ENCODE results near the gene CLK1. TPM values are rescaled to one million over a fixed set of nuclear protein-coding genes. Genes with fewer than 3 reads are reported as not detected.

The CLK1 gene
- total and polyA plus RNA-seq, 9 of the 15 experiments (the other 6 are each of a cell fraction or from before 2014, with no cell fraction given): 29.3 to 99.2 (median 47.0) TPM

DNA sequence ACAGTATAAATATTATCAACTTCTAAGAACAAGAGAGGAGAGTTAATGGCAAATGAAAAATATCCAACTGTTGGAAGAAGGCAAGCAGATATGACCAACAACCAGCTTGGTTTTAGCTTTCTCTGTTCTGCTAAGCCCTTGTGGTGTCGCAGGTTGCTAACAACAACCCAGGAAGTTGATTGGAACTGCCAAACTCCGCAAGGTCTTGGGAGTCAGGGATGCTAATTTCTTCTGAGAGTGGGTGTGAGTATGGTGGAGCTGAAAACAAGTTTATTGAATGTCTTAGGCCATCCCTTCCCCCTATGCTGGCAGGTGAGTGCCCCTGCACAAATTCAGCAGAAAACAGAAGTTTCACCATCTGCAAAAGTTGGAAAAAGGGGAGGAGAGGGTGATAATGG is 35.2 kb downstream of the CLK1 start (continued):
- TF ChIP-seq, protein P1, sequence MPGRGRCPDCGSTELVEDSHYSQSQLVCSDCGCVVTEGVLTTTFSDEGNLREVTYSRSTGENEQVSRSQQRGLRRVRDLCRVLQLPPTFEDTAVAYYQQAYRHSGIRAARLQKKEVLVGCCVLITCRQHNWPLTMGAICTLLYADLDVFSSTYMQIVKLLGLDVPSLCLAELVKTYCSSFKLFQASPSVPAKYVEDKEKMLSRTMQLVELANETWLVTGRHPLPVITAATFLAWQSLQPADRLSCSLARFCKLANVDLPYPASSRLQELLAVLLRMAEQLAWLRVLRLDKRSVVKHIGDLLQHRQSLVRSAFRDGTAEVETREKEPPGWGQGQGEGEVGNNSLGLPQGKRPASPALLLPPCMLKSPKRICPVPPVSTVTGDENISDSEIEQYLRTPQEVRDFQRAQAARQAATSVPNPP (IDR thresholded peaks at IDR 0.05; ENCODE audit: borderline replicate concordance, insufficient read depth, insufficient read length): no peak
- TF ChIP-seq CCAR2 (IDR thresholded peaks at IDR 0.05; ENCODE audit: low read depth, low read length) (no peak), PHB (CRISPR knock-in tag; IDR thresholded peaks at IDR 0.05) (no peak), GATAD2B (IDR thresholded peaks at IDR 0.05; ENCODE audit: borderline replicate concordance) (no peak)

DNA sequence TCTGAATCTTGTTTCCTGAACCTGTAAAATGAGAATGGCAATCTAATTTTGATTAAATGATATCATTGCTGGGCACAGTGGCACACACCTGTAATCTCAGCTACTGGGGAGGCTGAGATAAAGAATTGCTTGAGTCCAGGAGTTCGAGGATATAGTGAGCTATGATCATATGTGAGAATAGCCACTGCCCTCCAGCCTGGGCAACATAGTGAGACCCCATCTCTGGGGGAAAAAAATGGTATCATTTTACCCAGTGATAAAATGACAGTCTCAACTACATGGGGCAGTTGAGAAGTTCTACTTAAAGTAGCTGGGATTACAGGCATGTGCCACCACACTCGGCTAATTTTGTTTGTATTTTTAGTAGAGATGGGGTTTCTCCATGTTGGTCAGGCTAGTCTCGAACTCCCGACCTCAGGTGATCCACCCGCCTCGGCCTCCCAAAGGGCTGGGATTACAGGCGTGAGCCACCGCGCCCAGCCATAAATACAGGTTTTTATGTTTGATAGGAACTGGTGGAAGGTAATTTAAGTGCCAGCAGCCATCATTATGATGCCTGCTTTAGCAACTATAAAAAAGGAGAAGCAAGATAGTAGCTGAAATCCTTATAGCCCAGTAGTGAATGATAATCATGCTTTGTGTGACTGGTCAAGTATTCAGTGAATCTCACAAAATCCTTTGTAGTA is 35.7 kb downstream of the CLK1 start:
- no peak for TF ChIP-seq HMG20A (CRISPR knock-in tag; conservative IDR thresholded peaks at IDR 0.05)
- TF ChIP-seq ADNP (tag; IDR thresholded peaks at IDR 0.05): no peak
- TF ChIP-seq ZNF121 (CRISPR knock-in tag; conservative IDR thresholded peaks at IDR 0.05): peak; percentile 71
- no peak for TF ChIP-seq MIER1 (IDR thresholded peaks at IDR 0.05; ENCODE audit: low read depth)
- TF ChIP-seq, protein P2, sequence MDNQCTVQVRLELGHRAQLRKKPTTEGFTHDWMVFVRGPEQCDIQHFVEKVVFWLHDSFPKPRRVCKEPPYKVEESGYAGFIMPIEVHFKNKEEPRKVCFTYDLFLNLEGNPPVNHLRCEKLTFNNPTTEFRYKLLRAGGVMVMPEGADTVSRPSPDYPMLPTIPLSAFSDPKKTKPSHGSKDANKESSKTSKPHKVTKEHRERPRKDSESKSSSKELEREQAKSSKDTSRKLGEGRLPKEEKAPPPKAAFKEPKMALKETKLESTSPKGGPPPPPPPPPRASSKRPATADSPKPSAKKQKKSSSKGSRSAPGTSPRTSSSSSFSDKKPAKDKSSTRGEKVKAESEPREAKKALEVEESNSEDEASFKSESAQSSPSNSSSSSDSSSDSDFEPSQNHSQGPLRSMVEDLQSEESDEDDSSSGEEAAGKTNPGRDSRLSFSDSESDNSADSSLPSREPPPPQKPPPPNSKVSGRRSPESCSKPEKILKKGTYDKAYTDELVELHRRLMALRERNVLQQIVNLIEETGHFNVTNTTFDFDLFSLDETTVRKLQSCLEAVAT (IDR thresholded peaks at IDR 0.05): no peak
- no peak for TF ChIP-seq CBX3 (IDR thresholded peaks at IDR 0.05; ENCODE audit: borderline replicate concordance in 1 of 2, low read length in 2 of 2)
- TF ChIP-seq TSC22D4 (tag; IDR thresholded peaks at IDR 0.05): no peak
- TF ChIP-seq GABPB1 (CRISPR knock-in tag; IDR thresholded peaks at IDR 0.05): no peak
- TF ChIP-seq, protein P3, sequence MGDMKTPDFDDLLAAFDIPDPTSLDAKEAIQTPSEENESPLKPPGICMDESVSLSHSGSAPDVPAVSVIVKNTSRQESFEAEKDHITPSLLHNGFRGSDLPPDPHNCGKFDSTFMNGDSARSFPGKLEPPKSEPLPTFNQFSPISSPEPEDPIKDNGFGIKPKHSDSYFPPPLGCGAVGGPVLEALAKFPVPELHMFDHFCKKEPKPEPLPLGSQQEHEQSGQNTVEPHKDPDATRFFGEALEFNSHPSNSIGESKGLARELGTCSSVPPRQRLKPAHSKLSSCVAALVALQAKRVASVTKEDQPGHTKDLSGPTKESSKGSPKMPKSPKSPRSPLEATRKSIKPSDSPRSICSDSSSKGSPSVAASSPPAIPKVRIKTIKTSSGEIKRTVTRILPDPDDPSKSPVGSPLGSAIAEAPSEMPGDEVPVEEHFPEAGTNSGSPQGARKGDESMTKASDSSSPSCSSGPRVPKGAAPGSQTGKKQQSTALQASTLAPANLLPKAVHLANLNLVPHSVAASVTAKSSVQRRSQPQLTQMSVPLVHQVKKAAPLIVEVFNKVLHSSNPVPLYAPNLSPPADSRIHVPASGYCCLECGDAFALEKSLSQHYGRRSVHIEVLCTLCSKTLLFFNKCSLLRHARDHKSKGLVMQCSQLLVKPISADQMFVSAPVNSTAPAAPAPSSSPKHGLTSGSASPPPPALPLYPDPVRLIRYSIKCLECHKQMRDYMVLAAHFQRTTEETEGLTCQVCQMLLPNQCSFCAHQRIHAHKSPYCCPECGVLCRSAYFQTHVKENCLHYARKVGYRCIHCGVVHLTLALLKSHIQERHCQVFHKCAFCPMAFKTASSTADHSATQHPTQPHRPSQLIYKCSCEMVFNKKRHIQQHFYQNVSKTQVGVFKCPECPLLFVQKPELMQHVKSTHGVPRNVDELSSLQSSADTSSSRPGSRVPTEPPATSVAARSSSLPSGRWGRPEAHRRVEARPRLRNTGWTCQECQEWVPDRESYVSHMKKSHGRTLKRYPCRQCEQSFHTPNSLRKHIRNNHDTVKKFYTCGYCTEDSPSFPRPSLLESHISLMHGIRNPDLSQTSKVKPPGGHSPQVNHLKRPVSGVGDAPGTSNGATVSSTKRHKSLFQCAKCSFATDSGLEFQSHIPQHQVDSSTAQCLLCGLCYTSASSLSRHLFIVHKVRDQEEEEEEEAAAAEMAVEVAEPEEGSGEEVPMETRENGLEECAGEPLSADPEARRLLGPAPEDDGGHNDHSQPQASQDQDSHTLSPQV (IDR thresholded peaks at IDR 0.05): no peak
- CTCF ChIA-PET (ENCODE audit: low intra/inter-chr PET ratio): no interaction called here
- no TSS peak for BruUV-seq (replicated peaks)

More for the DNA sequence above, 35.7 kb downstream of the CLK1 start:
- Histone ChIP-seq H3K9me3 (replicated peaks; ENCODE audit: control insufficient read depth, insufficient read depth, low read depth, low read length) (no peaks in the 10 kb centered on the region), H2AFZ (ENCODE audit: low read depth, low read length) (no peak overlapping the region), H3K4me2 (ENCODE audit: insufficient read depth, low read length) (no peak overlapping the region), H3K4me1 (replicated peaks in 1 of 2; ENCODE audit: control insufficient read depth in 2 of 2, insufficient read depth in 2 of 2, low read length in 2 of 2) (no peaks in the 10 kb centered on the region), H3K79me2 (ENCODE audit: control insufficient read depth, insufficient read depth, low read length) (no peaks in the 10 kb centered on the region), H3K27ac (ENCODE audit: extremely low read depth, low read depth, low read length) (no peak overlapping the region), H3K9me1 (ENCODE audit: control insufficient read depth, insufficient read depth, low read length) (no peaks in the 10 kb centered on the region), H3K36me3 (ENCODE audit: control insufficient read depth, insufficient read depth, low read length) (peaks cover 4% of the 10 kb centered on the region; the same call in 1 of the 3 replicates), H3K27me3 (ENCODE audit: control insufficient read depth in 2 of 2, insufficient read depth in 2 of 2, low read length in 2 of 2) (no peaks in the 10 kb centered on the region), H3K4me3 (no peak overlapping the region), H3K9ac (ENCODE audit: insufficient read depth in 1 of 2, low read depth in 2 of 2, low read length in 2 of 2) (no peak overlapping the region), H4K20me1 (replicated peaks; ENCODE audit: control insufficient read depth, insufficient read depth, low read length) (no peaks in the 10 kb centered on the region)
- FAIRE-seq: no peak
- DNase-seq (ENCODE audit: extremely low read depth in 1 of 4, low spot score in 3 of 4): no peak
- ATAC-seq: no peak
- intact Hi-C loops (cut with micrococcal nuclease): no loop called here
- POLR2A ChIA-PET: interaction anchor here (0.8 to 3.2 kb wide), 5 partner anchors 11 to 32 kb away, joined by 3 to 17 read pairs (median 5); no protein-coding TSS in a partner anchor
- 66% methylated on average over 7 of the region's 9 CpGs for WGBS (ENCODE audit: insufficient coverage, low coverage, missing lambda C conversion rate)
- in situ Hi-C loops (cut with MboI): no loop called here

All from K562 (cell line).